Neural progenitor cell (in vitro differentiated cells): Measurements from ENCODE around the gene AEN.

Experiments
- EZH2 ChIP-seq: fragments of 200-600 bp; sonication (generic); IDR thresholded peaks from 2 replicates; pipeline ENCODE4 v1.6.1; 2017; ENCODE audit warnings: antibody characterized with exemption, mild to moderate bottlenecking, moderate library complexity
- EZH2phosphoT487 ChIP-seq: fragments of 200-600 bp; sonication (generic); IDR thresholded peaks from 2 replicates; pipeline ENCODE4 v1.6.1; 2017; ENCODE audit warnings: antibody characterized with exemption
- TF ChIP-seq, protein P1 (sequence below): fragments of 200-600 bp; sonication (generic); IDR thresholded peaks from 2 replicates; pipeline ENCODE4 v1.5.1; 2017; ENCODE audit warnings: antibody characterized with exemption, mild to moderate bottlenecking

GRCh38 chr15:88636654-88637053, 15.5 kb downstream of the AEN start:
- TF ChIP-seq, protein P1, sequence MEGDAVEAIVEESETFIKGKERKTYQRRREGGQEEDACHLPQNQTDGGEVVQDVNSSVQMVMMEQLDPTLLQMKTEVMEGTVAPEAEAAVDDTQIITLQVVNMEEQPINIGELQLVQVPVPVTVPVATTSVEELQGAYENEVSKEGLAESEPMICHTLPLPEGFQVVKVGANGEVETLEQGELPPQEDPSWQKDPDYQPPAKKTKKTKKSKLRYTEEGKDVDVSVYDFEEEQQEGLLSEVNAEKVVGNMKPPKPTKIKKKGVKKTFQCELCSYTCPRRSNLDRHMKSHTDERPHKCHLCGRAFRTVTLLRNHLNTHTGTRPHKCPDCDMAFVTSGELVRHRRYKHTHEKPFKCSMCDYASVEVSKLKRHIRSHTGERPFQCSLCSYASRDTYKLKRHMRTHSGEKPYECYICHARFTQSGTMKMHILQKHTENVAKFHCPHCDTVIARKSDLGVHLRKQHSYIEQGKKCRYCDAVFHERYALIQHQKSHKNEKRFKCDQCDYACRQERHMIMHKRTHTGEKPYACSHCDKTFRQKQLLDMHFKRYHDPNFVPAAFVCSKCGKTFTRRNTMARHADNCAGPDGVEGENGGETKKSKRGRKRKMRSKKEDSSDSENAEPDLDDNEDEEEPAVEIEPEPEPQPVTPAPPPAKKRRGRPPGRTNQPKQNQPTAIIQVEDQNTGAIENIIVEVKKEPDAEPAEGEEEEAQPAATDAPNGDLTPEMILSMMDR: no peak
- TF ChIP-seq EZH2phosphoT487 (no peak), EZH2 (no peak)
